ENCODE results near the gene CNTLN. TPM values are rescaled to one million over a fixed set of nuclear protein-coding genes. Genes with fewer than 3 reads are reported as not detected.

Gene CNTLN
- total and polyA plus RNA-seq, 9 of the 15 experiments (the other 6 are each of a cell fraction or from before 2014, with no cell fraction given) = 0.08 TPM; not detected in 8

- TF ChIP-seq REST (IDR thresholded peaks at IDR 0.05; ENCODE audit: borderline replicate concordance) = no peak
- TF ChIP-seq REST (CRISPR knock-in tag; IDR thresholded peaks at IDR 0.05; ENCODE audit: low read depth) = no peak
- TF ChIP-seq ZNF212 (CRISPR knock-in tag; IDR thresholded peaks at IDR 0.05) = no peak
- TF ChIP-seq ZNF408 (CRISPR knock-in tag; IDR thresholded peaks at IDR 0.05; ENCODE audit: low read depth) = no peak
- TF ChIP-seq NFRKB (IDR thresholded peaks at IDR 0.05; ENCODE audit: low read depth) = no peak
- no peak for TF ChIP-seq SREBF1 (IDR thresholded peaks at IDR 0.05; ENCODE audit: borderline replicate concordance, low read depth, low read length)
- TF ChIP-seq E2F3 (CRISPR knock-in tag; IDR thresholded peaks at IDR 0.05) = no peak
- TF ChIP-seq ZKSCAN3 (CRISPR knock-in tag; IDR thresholded peaks at IDR 0.05) = no peak
- no peak for TF ChIP-seq ZNF586 (CRISPR knock-in tag; conservative IDR thresholded peaks at IDR 0.05)
Observed at GRCh38 chr9:17491780-17492179, 356.9 kb downstream of the CNTLN start (continued).
